C1 segment of cervical spinal cord (tissue), 14 donors: Measurements from ENCODE around the gene TWIST2.

Experiments used
- DNase-seq, 14 donors: peaks; one replicate each; lab custom pipeline; 2025; lab: John Stamatoyannopoulos, UW

The TWIST2 gene

DNA sequence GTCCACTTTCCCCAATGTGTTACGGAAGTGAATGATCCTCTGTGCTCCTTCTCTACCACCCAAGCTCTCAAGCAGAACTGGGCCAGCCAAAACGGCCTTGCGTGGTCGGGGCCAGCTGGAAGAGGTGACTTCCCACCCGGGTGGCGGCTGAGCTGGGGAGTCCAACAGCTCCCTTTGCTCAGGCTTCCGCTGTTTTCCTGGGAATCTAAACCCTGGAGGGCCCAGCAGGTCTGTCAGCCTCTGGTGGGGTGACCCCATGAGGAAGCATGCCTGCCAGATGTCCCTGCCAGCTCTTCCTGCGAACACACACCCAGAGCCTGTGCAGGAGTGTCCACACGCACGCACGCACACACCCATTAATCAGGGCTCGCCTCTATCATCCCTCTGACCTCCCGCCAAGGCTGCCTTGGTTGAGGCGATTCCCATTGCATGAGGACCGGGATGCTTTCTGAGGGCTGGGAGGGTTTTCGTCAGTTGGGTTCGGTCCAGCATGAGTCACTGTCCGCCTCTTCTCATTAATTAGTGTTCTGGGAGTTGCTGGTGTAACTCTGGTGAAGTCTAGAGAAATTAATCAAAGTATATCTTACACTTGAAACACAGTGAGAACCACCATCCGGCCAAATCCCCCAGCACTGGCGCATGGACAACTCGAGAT is 90.6 kb downstream of the TWIST2 start:
- DNase-seq: no peak

DNA sequence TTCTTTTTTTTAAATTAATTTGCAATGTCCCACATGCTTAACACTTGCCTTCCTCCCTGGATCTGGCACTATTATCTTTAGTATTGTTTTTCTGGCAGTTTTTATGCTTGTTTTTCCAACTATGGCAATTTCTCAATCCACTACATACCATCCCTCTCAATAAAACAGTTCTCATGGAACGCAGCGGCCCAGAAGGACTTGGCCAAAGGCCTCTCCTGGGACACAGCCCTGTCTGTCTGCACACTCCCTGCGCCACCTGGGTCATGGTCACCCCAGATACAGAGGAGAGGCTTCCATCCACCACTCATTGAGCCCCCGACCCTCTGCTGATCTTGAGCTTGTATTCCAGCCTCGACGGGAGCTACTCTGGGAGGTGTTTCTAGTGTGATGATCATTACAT is 91.2 kb downstream of the TWIST2 start:
- no peak for DNase-seq

DNA sequence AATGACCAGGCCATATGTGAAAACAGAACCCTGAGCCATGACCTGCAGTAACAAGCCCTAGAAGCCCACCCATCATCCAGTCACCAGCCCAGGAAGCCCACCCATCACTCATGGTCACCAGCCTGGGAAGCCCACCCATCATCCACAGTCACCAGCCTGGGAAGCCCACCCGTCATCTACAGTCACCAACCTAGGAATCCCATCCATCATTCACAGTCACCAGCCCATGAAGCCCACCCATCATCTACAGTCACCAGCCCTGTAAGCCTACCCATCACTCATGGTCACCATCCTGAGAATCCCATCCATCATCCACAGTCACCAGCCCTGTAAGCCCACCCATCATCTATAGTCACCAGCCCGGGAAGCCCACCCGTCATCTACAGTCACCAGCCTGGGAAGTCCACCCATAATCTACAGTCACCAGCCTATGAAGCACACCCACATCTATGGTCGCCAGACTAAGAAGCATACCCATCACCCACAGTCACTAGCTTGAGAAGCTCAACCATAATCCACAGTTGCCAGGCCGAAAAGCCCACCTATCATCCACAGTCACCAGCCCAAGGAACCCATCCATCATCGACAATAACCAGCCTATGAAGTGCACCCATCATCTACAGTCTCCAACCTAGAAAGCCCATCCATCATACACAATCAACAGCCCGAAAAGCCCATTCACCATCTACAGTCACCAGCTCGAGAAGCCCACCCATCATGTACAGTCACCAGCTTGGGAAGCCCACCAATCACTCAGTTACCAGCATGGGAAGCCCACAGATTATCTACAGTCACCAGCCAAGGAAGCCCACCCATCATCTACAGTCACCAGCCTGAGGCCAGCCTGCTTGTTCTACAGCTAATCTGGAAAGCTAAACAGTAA is 91.9 kb downstream of the TWIST2 start:
- no peak for DNase-seq

DNA sequence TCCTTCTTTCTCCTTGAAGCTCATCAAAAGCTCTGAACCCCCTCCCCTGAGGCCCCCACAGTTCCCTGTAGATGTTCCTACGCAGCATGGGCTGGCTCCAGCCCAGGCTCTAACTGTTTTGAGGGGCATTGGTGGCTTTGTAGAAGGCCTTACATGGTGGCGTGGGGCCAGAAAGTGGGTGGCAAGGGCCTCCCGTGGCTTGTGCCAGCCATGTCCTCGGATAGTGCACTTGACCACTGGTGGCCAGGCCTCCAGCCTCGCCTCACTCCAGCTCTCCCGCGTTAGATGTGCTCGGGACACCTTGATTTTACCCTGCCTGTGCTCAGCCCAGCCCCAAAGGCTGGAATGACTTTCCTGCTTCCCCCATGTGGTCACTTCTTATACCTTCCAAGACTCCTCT is 92.9 kb downstream of the TWIST2 start:
- DNase-seq: no peak

DNA sequence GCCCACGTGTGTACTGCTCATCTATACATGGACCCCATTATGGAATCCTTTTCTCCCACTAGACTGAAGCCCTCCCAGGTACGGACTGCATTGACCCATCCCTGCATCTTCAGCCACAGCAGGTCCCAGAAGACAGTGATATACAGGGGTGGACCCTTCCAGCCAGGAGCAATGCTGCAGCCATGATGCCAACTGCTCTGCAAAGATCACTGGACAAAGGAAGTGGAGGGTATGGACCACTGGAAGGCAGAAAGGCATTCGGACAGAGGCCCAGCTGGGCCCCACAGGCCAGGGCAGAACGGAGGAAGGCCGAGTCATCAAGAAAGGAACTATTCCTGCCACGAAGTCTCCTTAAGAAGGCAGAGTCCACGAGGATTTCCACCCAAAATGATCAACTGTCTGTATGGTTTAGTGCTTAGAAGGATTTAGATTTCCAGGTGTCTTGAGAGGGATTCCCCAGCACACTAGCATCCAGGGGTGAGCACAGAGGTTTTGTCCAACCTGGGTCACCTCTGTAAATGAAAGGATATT is 93.4 kb downstream of the TWIST2 start:
- DNase-seq: no peak

DNA sequence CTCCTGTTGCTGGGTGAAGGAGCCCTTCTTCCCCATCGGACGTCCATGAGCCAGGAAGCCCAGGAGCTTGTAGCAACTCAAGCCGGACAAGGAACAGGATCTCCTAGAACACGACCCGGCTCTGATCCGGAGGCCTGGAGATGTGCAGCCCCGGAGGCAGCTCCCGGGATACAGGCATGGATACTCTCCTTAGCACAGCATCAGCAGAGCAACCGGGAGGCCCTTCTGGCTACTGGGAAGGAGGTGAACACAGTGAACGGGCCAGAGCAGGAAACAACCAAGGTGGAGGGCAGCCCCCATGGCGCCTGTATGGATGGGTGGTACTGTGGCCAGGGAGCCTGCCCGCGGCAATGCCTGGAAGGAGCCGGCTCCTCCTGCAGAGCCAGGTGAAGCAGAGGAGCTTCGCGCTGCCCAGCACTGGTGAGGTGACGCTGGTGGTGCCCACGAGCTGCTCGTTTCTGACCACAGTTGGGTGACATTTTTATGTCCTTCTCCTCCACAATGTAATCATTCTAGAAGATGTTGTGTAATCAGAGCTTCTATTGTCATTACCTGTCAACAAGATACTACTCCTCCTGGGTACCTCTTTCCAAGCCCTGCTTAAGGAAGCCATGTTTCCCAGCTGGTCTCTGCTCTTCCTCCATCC is 94.3 kb downstream of the TWIST2 start:
- DNase-seq: no peak

DNA sequence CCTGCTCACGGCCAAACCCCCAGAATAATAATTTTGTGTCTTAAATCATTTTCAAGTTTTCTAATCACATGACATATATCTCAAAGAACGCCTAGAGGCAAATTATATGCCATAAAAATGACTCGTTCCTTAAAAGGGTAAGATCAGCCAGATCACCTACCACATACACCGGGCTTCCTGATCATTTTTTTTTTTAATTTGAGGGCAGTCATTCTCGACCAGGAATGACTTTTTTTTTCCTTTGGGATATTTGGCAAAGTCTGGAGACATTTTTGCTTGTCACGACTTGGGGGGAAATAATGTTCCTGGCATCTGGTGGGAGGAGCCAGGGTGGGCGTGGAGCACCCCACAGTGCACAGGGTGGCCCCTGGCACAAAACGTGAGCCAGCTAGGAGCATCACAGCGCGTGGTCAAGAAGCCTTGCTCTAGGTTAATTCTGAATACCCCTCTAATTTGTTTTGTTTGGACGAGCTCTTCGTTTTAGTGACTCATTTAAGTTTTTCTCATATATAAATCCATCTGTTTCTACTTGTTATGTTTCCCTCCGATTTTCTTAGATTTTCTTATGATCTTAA is 94.9 kb downstream of the TWIST2 start:
- no peak for DNase-seq

DNA sequence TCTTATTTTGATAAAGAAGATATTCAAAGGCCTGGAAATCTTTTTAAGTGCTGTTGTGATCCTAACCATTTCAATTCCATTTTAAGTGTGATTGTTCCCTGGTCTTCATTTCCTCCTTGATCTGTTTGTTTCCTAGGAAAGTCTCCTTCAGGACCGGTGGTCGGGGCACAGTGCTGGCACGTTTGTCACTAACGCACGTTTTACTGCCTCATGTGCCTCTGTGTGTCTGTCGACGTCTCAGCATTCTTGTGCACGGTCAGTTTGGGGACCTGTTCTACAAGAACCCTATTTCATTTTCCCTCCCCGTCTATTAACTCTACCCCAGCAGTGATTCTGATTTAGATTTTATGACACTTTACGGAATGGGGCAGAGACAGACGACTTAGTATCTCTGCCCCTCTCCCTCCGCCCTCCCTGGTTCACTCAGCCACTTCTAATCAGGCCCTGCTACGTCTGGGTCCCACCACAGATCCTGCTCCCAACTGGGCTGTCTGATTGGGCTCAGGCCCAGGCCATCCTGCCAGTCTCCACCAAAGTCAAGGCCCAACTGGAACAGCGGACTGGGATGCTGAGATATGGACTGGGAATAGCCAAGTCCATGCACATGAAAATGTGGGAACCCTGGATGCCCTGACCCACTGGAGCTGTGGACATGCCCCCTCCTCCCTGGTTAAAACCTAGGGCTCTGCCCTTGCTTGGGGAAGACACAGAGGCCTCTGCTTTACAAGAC is 95.6 kb downstream of the TWIST2 start:
- no peak for DNase-seq

DNA sequence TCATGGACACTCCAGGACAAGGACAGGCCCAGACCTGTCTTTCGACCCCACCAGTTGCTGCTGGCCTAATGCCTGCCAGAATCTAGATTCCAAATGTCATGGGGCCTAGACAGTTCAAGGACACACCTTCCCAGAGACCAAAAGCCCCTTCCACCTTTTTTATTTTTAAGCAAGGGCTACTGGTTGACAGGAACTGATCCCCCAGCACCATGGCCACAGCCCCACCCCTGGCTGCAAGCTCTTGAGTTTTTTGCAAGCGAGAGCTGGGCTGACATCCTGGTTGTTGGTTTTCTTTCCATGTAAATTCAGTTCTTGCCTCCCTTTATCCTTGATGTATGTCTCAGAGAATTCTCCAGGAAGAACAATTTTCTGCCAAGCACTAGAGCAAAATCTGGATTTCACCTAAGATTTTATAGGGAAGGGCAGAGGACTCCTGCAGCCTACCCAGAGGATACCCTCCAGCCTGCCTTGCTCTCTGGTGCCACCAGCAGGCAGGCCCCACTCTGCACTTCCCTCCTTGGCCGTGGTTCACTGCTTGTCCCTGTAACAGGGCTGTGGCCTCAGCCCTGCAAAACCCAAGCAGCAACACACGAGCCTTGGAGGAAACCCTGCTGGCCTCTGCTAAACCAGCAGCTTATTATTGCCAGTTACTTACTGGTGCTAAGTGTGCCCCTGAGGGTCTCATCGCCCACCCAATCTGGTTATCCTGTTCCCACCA is 97.7 kb downstream of the TWIST2 start:
- DNase-seq: peak in 2 of 14 donors; percentile 9 to 30

DNA sequence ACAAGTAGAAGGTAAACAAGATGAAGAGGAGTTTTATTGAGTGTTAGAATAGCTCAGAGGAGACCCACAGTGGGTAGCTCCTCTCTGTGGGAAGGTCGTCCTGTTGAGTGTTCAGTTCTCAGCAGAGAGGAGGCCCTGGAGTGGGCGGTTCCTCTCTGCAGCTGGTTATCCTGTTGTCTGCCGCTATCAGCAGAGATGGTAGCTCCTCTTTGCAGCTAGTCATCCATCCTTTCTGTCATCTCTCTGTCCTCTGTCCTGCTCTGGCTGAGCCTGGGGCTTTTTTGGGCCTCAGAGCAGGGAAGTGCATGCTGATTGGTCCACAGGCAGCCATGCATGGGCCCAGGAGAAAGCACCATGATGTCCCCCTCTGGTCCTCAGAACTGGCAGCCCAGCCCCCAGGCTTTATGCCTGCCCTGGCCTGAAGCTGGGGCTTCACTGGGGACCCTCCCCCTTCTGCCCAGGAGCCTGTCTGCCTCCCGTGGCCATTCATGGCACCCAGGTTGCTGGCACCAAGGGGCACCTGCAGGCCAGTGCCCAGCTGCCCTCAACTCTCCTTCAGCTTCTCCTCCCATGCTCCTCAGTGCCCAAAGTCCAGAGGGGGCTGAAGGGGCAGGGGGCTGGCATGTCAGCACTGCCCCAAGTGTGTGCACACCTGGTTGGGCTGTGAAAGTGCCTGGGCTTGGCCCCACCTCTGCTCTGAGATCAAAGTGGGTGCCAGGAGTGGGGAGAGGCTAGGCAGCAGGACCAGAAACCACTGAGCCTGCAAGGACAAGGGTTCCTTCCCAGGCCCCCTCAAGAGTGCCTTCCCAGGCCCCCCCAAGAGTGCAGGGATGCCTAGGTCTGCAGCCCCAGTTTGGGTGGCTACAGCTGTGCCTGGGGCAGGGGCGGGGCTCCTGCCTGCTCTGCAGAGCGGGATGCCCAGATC is 98.7 kb downstream of the TWIST2 start:
- no peak for DNase-seq

DNA sequence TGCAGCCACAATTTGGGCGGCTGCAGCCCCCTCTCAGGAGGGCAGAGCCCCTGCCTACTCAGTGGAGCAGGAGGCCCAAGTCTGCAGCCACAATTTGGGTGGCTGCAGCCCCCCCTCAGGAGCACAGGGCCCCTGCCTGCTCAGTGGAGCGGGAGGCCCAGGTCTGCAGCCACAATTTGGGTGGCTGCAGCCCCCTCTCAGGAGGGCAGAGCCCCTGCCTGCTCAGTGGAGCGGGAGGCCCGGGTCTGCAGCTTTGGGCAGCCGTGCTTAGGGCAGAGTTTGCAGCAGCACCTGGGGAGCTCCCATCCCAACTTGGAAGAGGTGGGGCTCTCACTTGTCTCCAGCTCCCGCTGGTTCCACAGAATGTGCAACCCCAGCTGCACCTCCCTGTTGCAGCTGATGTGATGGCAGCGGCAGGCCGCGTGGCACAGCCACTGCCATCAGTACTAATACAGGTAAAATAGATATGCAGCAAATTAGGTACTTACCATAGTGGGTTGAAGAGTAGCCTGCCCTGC is 99.4 kb downstream of the TWIST2 start:
- DNase-seq: no peak

DNA sequence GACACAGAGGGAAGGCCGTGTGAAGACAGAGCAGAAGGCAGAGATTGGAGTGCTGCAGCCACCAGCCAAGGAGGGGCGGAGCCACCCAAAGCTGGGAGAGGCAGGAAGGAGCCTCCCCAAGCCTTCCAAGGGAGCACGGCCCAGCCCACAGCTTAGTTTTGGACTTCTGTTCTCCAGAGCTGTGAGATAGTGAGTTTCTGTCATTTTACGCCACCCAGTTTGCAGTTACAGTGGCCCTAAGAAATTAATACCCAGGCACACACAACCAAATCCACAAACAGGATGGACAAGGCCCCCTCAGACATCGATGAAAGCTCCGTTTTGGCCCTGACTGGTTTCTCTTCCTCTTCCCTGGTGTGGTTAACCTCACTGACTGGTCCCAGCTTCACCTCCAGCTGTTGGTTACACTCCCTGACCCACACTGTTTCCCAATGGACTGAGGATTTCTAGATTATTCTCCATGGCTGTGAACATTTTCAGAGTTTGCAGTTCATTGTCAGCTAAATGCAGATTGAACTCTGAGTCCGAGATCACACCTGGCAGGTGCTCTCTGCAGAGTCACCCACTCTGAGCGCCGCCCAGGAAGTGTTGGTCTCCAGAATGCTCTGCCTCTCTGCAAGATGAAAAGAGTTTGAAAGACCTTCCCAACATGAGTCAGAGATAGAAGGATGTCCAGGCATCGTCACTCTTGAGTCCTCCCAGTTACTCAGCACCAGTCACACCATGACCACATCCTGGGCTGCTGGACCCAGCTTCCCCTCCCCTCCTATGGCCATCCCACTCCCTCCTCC is 100.2 kb downstream of the TWIST2 start:
- no peak for DNase-seq

DNA sequence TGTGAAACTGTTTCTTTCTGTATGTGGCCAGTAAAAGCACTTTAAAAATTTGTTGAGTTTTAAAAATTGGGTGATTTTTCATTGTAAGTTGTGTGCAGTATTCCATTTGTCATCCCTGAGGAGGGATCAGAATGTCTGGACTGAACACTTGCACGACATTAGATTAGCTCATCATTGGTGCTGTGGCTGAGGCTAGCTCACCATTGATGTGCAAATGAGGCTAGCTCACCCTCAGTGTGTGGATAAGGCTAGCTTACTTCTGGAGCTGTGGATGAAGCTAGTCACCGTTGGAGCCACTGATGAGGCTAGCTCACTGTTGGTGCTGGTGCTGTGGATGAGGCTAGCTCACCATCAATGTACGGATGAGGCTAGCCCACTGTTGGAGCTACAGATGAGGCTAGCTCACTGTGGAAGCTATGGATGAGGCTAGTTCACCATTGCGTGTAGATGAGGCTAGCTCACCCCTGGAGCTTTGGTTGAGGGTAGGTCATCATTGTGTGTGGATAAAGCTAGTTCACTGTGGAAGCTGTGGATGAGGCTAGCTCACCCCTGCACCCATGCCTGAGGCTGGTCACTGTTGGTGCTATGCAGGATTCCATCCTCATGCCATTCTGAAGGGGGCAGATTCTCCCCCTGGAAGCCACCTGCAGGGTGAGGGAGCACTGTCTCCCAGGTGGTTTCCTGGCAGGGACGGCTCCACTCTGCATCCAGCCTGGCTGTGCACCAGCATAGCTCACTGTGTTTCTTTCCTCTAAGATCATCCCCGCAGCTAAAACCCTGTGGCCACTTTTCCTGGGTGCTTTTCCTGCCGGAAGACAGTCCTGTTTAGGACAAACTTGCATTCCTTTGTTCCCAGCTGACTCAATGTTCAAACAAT is 101.1 kb downstream of the TWIST2 start:
- no peak for DNase-seq

DNA sequence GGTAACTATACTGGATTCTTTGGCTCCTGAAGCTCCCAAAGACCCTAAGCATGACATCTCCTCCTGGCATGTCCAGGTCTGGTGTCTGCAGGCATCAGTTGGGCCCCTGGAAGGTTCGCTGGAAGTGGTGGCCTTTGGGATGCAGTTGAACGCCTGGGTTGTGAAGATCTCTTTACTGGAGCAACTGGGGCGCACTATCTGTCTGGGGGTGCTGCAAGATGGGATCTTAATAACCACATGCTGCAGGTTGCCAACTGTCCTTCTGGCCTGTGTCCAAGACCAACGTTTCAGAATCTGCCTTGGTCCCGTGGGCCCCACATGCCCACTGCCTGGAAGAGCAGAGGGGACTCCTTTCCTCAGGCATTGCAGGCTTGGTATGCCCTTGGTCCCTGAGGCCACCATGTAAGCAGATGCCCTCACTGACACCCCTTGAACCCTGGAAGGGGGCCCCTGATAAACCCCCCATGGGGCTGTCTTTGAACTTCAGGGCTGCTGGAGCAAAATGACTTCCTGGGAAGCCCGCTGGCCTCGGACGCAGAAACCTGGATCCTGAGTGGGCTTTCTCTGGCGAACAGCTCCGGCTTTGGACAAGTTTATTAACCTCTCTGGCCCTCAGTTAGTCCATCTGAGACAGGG is 101.9 kb downstream of the TWIST2 start:
- DNase-seq: no peak

DNA sequence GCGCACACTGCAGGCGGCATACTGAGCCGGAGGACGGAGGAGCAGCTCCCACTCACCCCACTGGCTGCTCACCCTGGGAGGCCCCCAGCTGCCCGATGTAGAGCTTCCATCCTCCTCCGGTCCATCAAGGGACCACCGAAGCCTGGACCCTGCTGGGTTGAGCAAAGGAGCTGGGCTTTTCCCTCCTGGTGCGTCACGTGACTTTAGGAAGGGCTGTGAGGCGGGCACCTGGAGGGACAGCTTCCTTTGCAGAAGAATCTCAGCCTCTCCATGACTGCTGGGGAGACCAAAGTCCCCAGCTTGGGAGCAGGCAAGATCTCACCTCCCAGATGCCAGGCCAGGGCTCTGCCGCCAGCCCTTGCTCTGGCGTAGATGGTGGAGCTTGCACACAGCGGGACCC is 102.7 kb downstream of the TWIST2 start:
- no peak for DNase-seq

DNA sequence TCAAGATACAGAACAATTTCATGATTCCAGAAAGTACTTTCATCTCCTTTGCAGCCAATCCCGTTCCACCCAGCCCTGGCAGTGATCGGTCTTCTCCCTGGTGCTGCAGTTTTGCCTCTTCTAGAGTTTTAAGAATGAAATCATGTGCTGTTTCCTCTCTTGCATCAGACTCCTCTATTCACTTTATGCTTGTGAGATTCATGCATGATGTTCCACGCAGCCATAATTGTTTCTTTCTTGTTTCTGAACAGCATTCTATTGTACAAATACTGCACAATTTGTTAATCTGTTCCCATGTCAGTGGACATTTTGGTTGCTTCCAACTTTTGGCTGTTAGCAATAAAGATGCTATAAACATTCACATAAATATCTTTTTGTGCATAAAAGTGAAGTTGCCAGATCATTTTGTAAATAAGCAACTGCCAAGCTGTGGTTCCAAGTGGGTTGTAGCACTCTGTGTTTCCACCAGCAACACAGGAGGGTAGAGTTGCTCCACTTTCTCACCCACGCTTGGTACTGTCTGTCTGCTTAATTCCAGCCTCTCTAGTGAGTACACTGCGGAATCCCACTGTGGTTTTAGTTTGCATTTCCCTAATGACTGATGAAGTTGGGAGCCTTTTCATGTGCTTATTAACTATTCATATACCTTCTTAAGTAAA is 104.5 kb downstream of the TWIST2 start:
- DNase-seq: no peak
